Spinal cord (tissue), 10 donors: ENCODE measurements around the gene NR6A1. TPM values are rescaled to one million over a fixed set of nuclear protein-coding genes. Genes with fewer than 3 reads are reported as not detected.
A peak's percentile ranks its signal among the peaks of the same experiment; 100 is the strongest.

ENCODE experiments used
- DNase-seq, 6 donors: peaks; one replicate each; pipeline versions ENCODE4 v3.0.0 to v3.0.0-alpha.2; 2013 to 2015; ENCODE audit warnings: low spot score in 6 of 6, low read depth in 4 of 6
- H3K27ac ChIP-seq: one replicate; pipeline ENCODE4 v1.5.1; 2013; ENCODE audit warnings: low read depth, low read length, control low read depth
- H3K27me3 ChIP-seq: one replicate; pipeline ENCODE4 v1.6.1; 2013; ENCODE audit warnings: low read length; ENCODE audit not compliant: control insufficient read depth, insufficient read depth
- H3K36me3 ChIP-seq: one replicate; pipeline ENCODE4 v1.6.1; 2013; ENCODE audit warnings: low read length; ENCODE audit not compliant: control insufficient read depth, insufficient read depth
- H3K4me1 ChIP-seq: one replicate; pipeline ENCODE4 v1.6.1; 2013; ENCODE audit warnings: low read length; ENCODE audit not compliant: control insufficient read depth, insufficient read depth
- H3K4me3 ChIP-seq: one replicate; pipeline ENCODE4 v1.5.1; 2013; ENCODE audit warnings: low read depth, low read length, control low read depth
- H3K9me3 ChIP-seq: one replicate; pipeline ENCODE4 v1.6.1; 2013; ENCODE audit warnings: low read length; ENCODE audit not compliant: control insufficient read depth, insufficient read depth
- WGBS: methylation state at CpG from one replicate; pipeline ENCODE4 v1.1.5; 2013; ENCODE audit warnings: missing lambda C conversion rate; ENCODE audit not compliant: insufficient coverage; 5-methylcytosine and 5-hydroxymethylcytosine counted together
- polyA plus RNA-seq, 2 donors: library from polyadenylated mRNA; unstranded; fragments of 120-200 nt; gene quantifications; one replicate each; pipeline ENCODE4 v1.2.1, GENCODE V29; 2013; ENCODE audit not compliant: insufficient read length in 2 of 2
- total RNA-seq, 2 donors: library from RNA; depleted of rRNA in 1 of 2; stranded (reverse); fragments of 120-200 nt in 1 of 2; fragments of >200 nt in 1 of 2; gene quantifications; one replicate each; pipeline versions ENCODE4 v1.2.3 to v1.2.4, GENCODE V29; 2013 to 2014
- donor health status: healthy.

NR6A1 gene
- total and polyA plus RNA-seq, 4 donors: 2.8 to 5.8 (median 4.0) TPM

- Histone ChIP-seq H3K27ac (no peak overlapping the region), H3K4me1 (peaks cover 32% of the 10 kb centered on the region), H3K9me3 (no peaks in the 10 kb centered on the region), H3K36me3 (peaks cover 3% of the 10 kb centered on the region), H3K27me3 (no peaks in the 10 kb centered on the region), H3K4me3 (no peak overlapping the region)
- DNase-seq: peak in 2 of 6 donors; percentile 25 to 61
- 32% methylated on average over 4 of the region's 5 CpGs for WGBS
Observed at GRCh38 chr9:124513376-124513994, 257.6 kb downstream of the NR6A1 start.

GRCh38 chr9:124512806-124513204 lies 258.3 kb downstream of the NR6A1 start:
- peaks cover 32% of the 10 kb centered on the region for H3K4me1 ChIP-seq
- H3K27me3 ChIP-seq: no peaks in the 10 kb centered on the region
- H3K27ac ChIP-seq: no peak overlapping the region
- no peaks in the 10 kb centered on the region for H3K9me3 ChIP-seq
- H3K36me3 ChIP-seq: no peaks in the 10 kb centered on the region
- no peak overlapping the region for H3K4me3 ChIP-seq
- 86% methylated on average over 7 of the region's 9 CpGs for WGBS
- no peak for DNase-seq

DNA sequence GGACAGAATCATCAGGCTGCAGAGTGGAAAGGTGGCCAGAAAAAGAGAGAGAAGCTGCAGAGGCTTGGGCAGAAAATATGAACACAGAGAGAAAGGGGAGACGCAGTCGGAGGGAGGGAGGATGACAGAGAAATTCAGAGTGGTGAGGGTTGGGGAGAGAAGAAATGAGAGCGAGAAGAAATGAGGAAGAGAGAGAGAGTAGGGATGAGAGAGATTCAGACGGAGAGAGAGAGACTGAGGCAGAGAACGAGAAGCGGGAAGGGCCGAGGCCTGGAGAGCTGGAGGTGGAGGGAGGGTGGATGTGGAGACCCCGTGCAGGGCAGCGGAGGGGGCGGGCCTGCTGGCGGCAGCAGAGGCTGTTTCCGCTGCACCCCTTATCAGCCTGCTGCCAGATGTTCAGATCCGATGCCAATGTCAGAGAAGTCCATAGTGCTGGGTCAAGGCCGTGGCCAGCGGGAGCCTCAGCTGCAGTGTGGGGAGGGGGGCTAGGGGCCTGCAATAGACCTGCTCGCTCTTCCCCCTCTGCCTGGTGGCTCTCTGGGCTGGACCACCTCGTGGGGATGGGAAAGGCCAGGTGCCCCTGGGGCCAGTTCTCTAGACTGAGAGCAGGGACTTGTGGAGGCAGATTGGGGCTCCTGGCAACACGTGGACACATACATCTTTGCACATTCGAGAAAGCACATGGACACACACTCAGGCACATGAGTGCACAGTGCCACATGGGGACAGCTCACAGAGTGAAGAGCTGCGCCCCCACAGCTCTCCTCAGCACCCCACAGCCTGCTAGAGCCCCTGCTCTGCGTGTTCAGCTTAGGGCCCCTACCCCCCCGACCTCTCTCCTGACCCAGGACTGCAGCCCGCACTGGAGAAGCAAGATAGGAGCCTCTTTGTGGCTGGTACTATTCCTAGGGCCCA lies 259.0 kb downstream of the NR6A1 start:
- WGBS: 62% methylated on average over 18 of the region's 23 CpGs
- peaks cover 2% of the 10 kb centered on the region for H3K27me3 ChIP-seq
- no peaks in the 10 kb centered on the region for H3K9me3 ChIP-seq
- no peak for DNase-seq
- no peak overlapping the region for H3K4me3 ChIP-seq
- no peak overlapping the region for H3K27ac ChIP-seq
- no peaks in the 10 kb centered on the region for H3K36me3 ChIP-seq
- peaks cover 32% of the 10 kb centered on the region for H3K4me1 ChIP-seq

- peaks cover 8% of the 10 kb centered on the region for H3K27me3 ChIP-seq
- no peaks in the 10 kb centered on the region for H3K36me3 ChIP-seq
- no peaks in the 10 kb centered on the region for H3K9me3 ChIP-seq
- no peak overlapping the region for H3K4me3 ChIP-seq
- H3K4me1 ChIP-seq: peaks cover 32% of the 10 kb centered on the region
- H3K27ac ChIP-seq: no peak overlapping the region
- WGBS: 50% methylated on average over 1 of the region's 6 CpGs
- DNase-seq: no peak
Observed at GRCh38 chr9:124511426-124511840, 259.7 kb downstream of the NR6A1 start.

DNA sequence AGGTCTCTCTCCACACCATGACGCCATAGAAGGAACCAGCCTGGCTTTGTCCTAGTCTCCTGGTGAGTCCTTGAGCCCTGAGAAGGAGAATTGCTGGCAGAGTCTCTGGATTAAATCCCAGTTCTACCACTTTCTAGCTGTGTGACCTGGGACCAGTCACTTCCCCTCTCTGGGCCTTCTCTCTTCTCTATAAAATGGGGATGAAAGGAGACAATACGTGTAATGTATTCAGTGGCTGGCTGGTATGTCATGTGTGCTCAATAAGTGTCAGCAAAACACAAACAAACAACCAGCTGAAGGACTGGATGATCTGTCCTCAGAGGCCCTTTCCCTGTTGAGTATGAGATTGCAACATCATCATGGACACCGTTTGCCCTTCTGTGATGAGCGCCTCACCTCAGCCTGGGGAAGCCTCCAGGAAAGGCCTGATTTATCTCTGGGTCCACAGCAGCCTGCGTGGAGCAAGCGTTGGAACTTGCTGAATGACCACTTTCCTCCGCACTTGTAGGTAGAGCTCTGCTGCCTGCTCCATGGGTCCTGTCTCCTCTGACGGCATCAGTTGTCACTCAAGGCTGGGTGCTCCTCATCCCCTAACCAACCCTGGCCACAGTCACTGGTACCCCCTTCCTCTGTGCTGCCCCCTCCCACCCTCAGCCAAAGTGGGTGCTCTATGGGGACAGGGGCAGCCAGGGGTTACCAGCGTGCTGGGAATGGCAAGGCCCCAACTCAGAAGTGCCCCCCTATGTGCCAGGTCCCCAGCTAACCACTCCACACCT lies 260.3 kb downstream of the NR6A1 start:
- peaks cover 32% of the 10 kb centered on the region for H3K4me1 ChIP-seq
- H3K4me3 ChIP-seq: no peak overlapping the region
- no peak overlapping the region for H3K27ac ChIP-seq
- no peaks in the 10 kb centered on the region for H3K9me3 ChIP-seq
- no peaks in the 10 kb centered on the region for H3K36me3 ChIP-seq
- DNase-seq: no peak
- H3K27me3 ChIP-seq: peaks cover 13% of the 10 kb centered on the region
- 89% methylated on average over 6 of the region's 9 CpGs for WGBS

GRCh38 chr9:124507880-124508423 lies 263.2 kb downstream of the NR6A1 start:
- Histone ChIP-seq H3K4me1 (peaks cover 26% of the 10 kb centered on the region), H3K9me3 (no peaks in the 10 kb centered on the region), H3K27me3 (peaks cover 38% of the 10 kb centered on the region), H3K4me3 (no peak overlapping the region), H3K36me3 (no peaks in the 10 kb centered on the region), H3K27ac (no peak overlapping the region)
- 83% methylated on average over 10 of the region's 11 CpGs for WGBS
- DNase-seq: no peak

DNA sequence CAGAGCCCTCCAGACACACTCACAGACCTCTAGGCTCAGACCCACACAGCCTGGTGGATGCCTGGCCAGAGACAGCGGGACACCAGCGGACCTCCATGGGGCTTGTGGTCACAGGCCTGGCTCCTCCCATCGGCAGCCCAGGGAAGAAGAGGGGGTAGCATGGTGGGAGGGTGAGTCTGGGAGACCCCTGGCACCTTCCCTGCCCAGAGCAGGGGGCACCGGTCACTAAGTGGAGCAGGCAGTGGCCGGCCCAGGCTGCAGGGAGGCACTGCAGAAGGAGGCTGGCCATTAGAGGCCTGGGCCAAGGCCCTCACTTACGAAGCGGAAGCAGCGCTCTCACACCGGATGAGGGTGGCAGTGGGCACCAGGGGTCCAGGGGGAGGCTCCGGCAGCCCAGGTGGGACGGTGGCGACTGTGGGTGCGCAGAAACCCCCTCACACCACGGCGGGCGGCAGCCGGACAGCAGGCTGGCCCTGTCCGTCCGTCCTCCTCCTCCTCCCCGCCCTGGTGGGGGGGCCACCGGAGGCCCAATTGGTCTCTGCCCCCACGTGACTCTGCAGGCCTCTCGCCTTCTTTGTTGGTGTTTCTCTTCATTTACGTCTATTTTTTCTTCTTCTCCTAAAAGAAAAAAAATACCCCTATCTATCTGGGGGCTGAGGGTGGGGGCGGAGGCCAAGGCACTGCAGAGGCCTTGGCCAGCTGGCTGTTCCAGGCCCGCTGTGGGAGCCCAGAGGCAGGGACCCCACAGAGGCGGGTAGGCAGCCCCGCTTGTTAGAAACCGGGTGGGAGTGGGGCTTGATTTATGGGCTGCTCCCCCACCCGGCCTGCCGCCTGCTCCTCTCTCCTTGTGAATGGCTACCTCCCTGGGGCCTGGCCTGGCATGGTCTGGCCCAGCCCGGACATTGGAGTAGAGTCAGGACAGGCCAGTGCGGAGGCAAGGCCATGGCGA lies 263.9 kb downstream of the NR6A1 start, which contains the start of gene NR5A1:
Gene NR5A1, minus strand, starts transcription at position 469 of the 949 bp plus-strand sequence. CDS start 4,004 bp downstream, outside the sequence.
- Histone ChIP-seq H3K27me3 (peaks cover 46% of the 10 kb centered on the region), H3K36me3 (no peaks in the 10 kb centered on the region), H3K9me3 (no peaks in the 10 kb centered on the region), H3K4me3 (no peak within 1 kb of the TSS), H3K27ac (no peak within 1 kb of the TSS), H3K4me1 (peaks cover 20% of the 10 kb centered on the region)
- DNase-seq: no peak
- 81% methylated on average over 27 of the region's 34 CpGs for WGBS

DNA sequence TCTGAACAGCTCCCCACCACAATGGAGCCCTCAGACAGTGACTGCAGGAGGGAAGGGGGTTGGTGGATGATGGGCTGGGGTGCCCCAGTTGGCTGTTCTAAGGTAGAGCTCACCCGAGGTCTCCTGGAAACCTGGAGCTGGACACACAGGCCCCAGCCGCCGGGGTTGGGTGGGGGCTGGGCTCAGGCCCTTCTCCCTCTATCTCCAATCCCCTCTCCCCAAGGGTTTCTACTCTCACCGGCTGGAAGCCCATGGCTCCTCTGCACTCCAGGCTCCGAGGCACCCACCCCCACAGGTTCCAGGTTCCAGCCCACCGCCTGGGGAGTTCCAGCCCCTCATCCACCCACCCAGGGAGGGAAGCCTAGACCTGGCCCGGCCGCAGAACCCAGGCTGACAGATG lies 264.7 kb downstream of the NR6A1 start:
- Histone ChIP-seq H3K27ac (no peak overlapping the region), H3K27me3 (peaks cover 54% of the 10 kb centered on the region), H3K36me3 (no peaks in the 10 kb centered on the region), H3K4me3 (no peak overlapping the region), H3K9me3 (no peaks in the 10 kb centered on the region), H3K4me1 (peaks cover 13% of the 10 kb centered on the region)
- 90% methylated on average over 7 of the region's 8 CpGs for WGBS
- no peak for DNase-seq
